Mesendoderm (in vitro differentiated cells): ENCODE measurements around the gene ZNF579.

Source experiments
- DNase-seq: peaks from one replicate; pipeline ENCODE4 v3.0.0; 2013
- H2AK5ac ChIP-seq: 2 replicates; pipeline ENCODE4 v1.6.1; 2013; ENCODE audit warnings: low read length, inconsistent platforms
- H2BK120ac ChIP-seq: 2 replicates; pipeline ENCODE4 v1.6.1; 2013; ENCODE audit warnings: low read depth, mild to moderate bottlenecking, low read length, moderate library complexity, mixed read lengths
- H2BK15ac ChIP-seq: replicated peaks from 2 replicates; pipeline ENCODE4 v1.6.1; 2013; ENCODE audit warnings: low read depth, mild to moderate bottlenecking, moderate library complexity
- H2BK5ac ChIP-seq: 2 replicates; pipeline ENCODE4 v1.6.1; 2013; ENCODE audit warnings: low read length, inconsistent platforms
- H3K18ac ChIP-seq: 2 replicates; pipeline ENCODE4 v1.6.1; 2013; ENCODE audit warnings: mild to moderate bottlenecking, low read length, mixed read lengths
- H3K23ac ChIP-seq: one replicate; pipeline ENCODE4 v1.6.1; 2013; ENCODE audit warnings: low read length
- H3K27ac ChIP-seq: 2 replicates; pipeline ENCODE4 v1.5.1; 2013; ENCODE audit warnings: low read depth, mild to moderate bottlenecking, inconsistent platforms, low read length, moderate library complexity
- H3K27me3 ChIP-seq: 2 replicates; pipeline ENCODE4 v1.6.1; 2013; ENCODE audit warnings: low read length, control low read depth, mild to moderate bottlenecking, inconsistent platforms; ENCODE audit not compliant: insufficient read depth, poor library complexity
- H3K36me3 ChIP-seq: 2 replicates; pipeline ENCODE4 v1.6.1; 2013; ENCODE audit warnings: low read length, inconsistent platforms; ENCODE audit not compliant: control insufficient read depth, insufficient read depth
- H3K4ac ChIP-seq: one replicate; pipeline ENCODE4 v1.6.1; 2013; ENCODE audit warnings: low read depth, mild to moderate bottlenecking, low read length, moderate library complexity
- H3K4me1 ChIP-seq: 2 replicates; pipeline ENCODE4 v1.6.1; 2013; ENCODE audit warnings: low read depth, low read length, inconsistent platforms; ENCODE audit not compliant: control insufficient read depth
- H3K4me2 ChIP-seq: 2 replicates; pipeline ENCODE4 v1.6.1; 2013; ENCODE audit warnings: low read length
- H3K4me3 ChIP-seq: 2 replicates; pipeline ENCODE4 v1.5.1; 2013; ENCODE audit warnings: mild to moderate bottlenecking, low read length
- H3K56ac ChIP-seq: one replicate; pipeline ENCODE4 v1.6.1; 2013; ENCODE audit warnings: low read length
- H3K79me1 ChIP-seq: 2 replicates; pipeline ENCODE4 v1.6.1; 2013; ENCODE audit warnings: low read length, inconsistent platforms
- H3K79me2 ChIP-seq: 2 replicates; pipeline ENCODE4 v1.6.1; 2013; ENCODE audit warnings: mild to moderate bottlenecking, low read length; ENCODE audit not compliant: control insufficient read depth, insufficient read depth
- H3K9ac ChIP-seq: 2 replicates; pipeline ENCODE4 v1.6.1; 2013; ENCODE audit warnings: low read length, inconsistent platforms
- H4K5ac ChIP-seq: one replicate; pipeline ENCODE4 v1.6.1; 2013; ENCODE audit warnings: low read length
- H4K8ac ChIP-seq: one replicate; pipeline ENCODE4 v1.6.1; 2013; ENCODE audit warnings: low read depth, mild to moderate bottlenecking, control low read depth, low read length, moderate library complexity
- WGBS: extraction: QIAGEN DNeasy Blood & Tissue Kit; methylation state at CpG from one replicate; pipeline ENCODE4 v1.1.7; 2013; ENCODE audit warnings: low lambda C conversion rate, missing lambda C conversion rate; ENCODE audit not compliant: insufficient coverage; ENCODE audit errors: extremely low coverage; 5-methylcytosine and 5-hydroxymethylcytosine counted together

The ZNF579 gene

GRCh38 chr19:55599842-55600661 lies 19.4 kb upstream of the ZNF579 start, which contains the start of gene ZNF524:
Gene ZNF524 (plus strand): TSS chr19:55600288. CDS start chr19:55602113, 1,825 bp downstream.
- peak; percentile 95 for DNase-seq
- Histone ChIP-seq H3K23ac (no peak within 1 kb of the TSS), H3K79me2 (no peaks in the 10 kb centered on the region), H4K5ac (peak within 1 kb of the TSS; percentile 97), H3K56ac (peak within 1 kb of the TSS; percentile 100), H2BK15ac (no peak within 1 kb of the TSS), H3K4me2 (peak within 1 kb of the TSS; percentile 87), H3K79me1 (no peaks in the 10 kb centered on the region), H3K4me1 (no peaks in the 10 kb centered on the region), H3K36me3 (peaks cover 2% of the 10 kb centered on the region), H2BK5ac (peak within 1 kb of the TSS; percentile 99), H3K9ac (peak within 1 kb of the TSS; percentile 98), H3K18ac (peak within 1 kb of the TSS; percentile 98), H3K27me3 (no peaks in the 10 kb centered on the region), H4K8ac (no peak within 1 kb of the TSS), H2AK5ac (no peak within 1 kb of the TSS), H3K4ac (peak within 1 kb of the TSS; percentile 93), H3K4me3 (peak within 1 kb of the TSS; percentile 92), H2BK120ac (no peak within 1 kb of the TSS), H3K27ac (peak within 1 kb of the TSS; percentile 98)
- no CpG with 5 or more reads among the region's 97 CpGs for WGBS

- no peaks in the 10 kb centered on the region for H3K79me1 ChIP-seq
- no peak within 1 kb of the TSS for H2AK5ac ChIP-seq
- peak within 1 kb of the TSS; percentile 92 for H3K4me3 ChIP-seq
- peak within 1 kb of the TSS; percentile 98 for H3K9ac ChIP-seq
- H3K23ac ChIP-seq, result no peak within 1 kb of the TSS
- no peak within 1 kb of the TSS for H2BK15ac ChIP-seq
- H3K18ac ChIP-seq, result peak within 1 kb of the TSS; percentile 98
- no CpG with 5 or more reads among the region's 23 CpGs for WGBS
- H3K36me3 ChIP-seq, result peaks cover 2% of the 10 kb centered on the region
- DNase-seq, result peak; percentile 99
- H3K79me2 ChIP-seq, result no peaks in the 10 kb centered on the region
- H3K27ac ChIP-seq, result peak within 1 kb of the TSS; percentile 98
- H3K56ac ChIP-seq, result peak within 1 kb of the TSS; percentile 100
- H3K4me1 ChIP-seq, result no peaks in the 10 kb centered on the region
- H3K4me2 ChIP-seq, result peak within 1 kb of the TSS; percentile 87
- H4K8ac ChIP-seq, result no peak within 1 kb of the TSS
- H3K4ac ChIP-seq, result peak within 1 kb of the TSS; percentile 93
- H2BK5ac ChIP-seq, result peak within 1 kb of the TSS; percentile 99
- H4K5ac ChIP-seq, result peak within 1 kb of the TSS; percentile 97
- H3K27me3 ChIP-seq, result no peaks in the 10 kb centered on the region
- no peak within 1 kb of the TSS for H2BK120ac ChIP-seq
These were observed 18.8 kb upstream of the ZNF579 start, which contains the start of gene FIZ1 for GRCh38 chr19:55599468-55599841. Gene FIZ1 (minus strand): TSS chr19:55599517. CDS start chr19:55597865, 1,652 bp downstream.

GRCh38 chr19:55598719-55599467 lies 18.2 kb upstream of the ZNF579 start:
- Histone ChIP-seq H3K18ac (peak overlapping the region; percentile 98), H2BK15ac (no peak overlapping the region), H3K56ac (peak overlapping the region; percentile 90), H3K9ac (peak overlapping the region; percentile 85), H3K4me2 (no peak overlapping the region), H3K36me3 (peaks cover 2% of the 10 kb centered on the region), H4K5ac (no peak overlapping the region), H3K23ac (no peak overlapping the region), H3K27ac (peak overlapping the region; percentile 98), H2AK5ac (no peak overlapping the region), H3K79me2 (no peaks in the 10 kb centered on the region), H3K4ac (peak overlapping the region; percentile 93), H3K4me1 (no peaks in the 10 kb centered on the region), H2BK120ac (no peak overlapping the region), H3K79me1 (no peaks in the 10 kb centered on the region), H2BK5ac (peak overlapping the region; percentile 64), H4K8ac (no peak overlapping the region), H3K27me3 (no peaks in the 10 kb centered on the region), H3K4me3 (peak overlapping the region; percentile 56)
- DNase-seq, result peak; percentile 99
- WGBS, result no CpG with 5 or more reads among the region's 26 CpGs

- DNase-seq, result peak; percentile 48
- Histone ChIP-seq H3K4me3 (no peak overlapping the region), H3K4me1 (no peaks in the 10 kb centered on the region), H3K56ac (no peak overlapping the region), H3K18ac (no peak overlapping the region), H3K23ac (no peak overlapping the region), H2BK5ac (no peak overlapping the region), H3K79me2 (no peaks in the 10 kb centered on the region), H3K4ac (no peak overlapping the region), H4K5ac (no peak overlapping the region), H3K9ac (no peak overlapping the region), H3K36me3 (peaks cover 2% of the 10 kb centered on the region), H4K8ac (no peak overlapping the region), H2BK120ac (no peak overlapping the region), H3K79me1 (no peaks in the 10 kb centered on the region), H3K4me2 (no peak overlapping the region), H2BK15ac (no peak overlapping the region), H3K27ac (no peak overlapping the region), H2AK5ac (no peak overlapping the region), H3K27me3 (no peaks in the 10 kb centered on the region)
- no CpG with 5 or more reads among the region's 9 CpGs for WGBS
These were observed 17.4 kb upstream of the ZNF579 start for GRCh38 chr19:55598034-55598433.

- H2BK120ac ChIP-seq, result no peak overlapping the region
- no CpG with 5 or more reads among the region's 30 CpGs for WGBS
These were observed 16.9 kb upstream of the ZNF579 start for GRCh38 chr19:55597501-55597921.

More at GRCh38 chr19:55597501-55597921, 16.9 kb upstream of the ZNF579 start:
- Histone ChIP-seq H3K56ac (no peak overlapping the region), H3K79me1 (no peaks in the 10 kb centered on the region), H4K8ac (no peak overlapping the region), H2BK15ac (no peak overlapping the region), H3K18ac (no peak overlapping the region), H2AK5ac (no peak overlapping the region), H3K4me3 (no peak overlapping the region), H3K9ac (no peak overlapping the region), H3K27ac (no peak overlapping the region), H3K79me2 (no peaks in the 10 kb centered on the region), H3K36me3 (peaks cover 2% of the 10 kb centered on the region), H3K4me2 (no peak overlapping the region), H4K5ac (no peak overlapping the region), H3K4ac (no peak overlapping the region), H3K23ac (no peak overlapping the region), H2BK5ac (no peak overlapping the region), H3K4me1 (no peaks in the 10 kb centered on the region), H3K27me3 (no peaks in the 10 kb centered on the region)
- DNase-seq, result no peak
